ENCODE results near the gene SLC44A1.

The SLC44A1 gene

GRCh38 chr9:105307591-105308130 lies 63.2 kb downstream of the SLC44A1 start:
- no peak for DNase-seq

- DNase-seq: no peak
Observed at GRCh38 chr9:105308461-105309341, 64.2 kb downstream of the SLC44A1 start.

GRCh38 chr9:105309531-105309931 lies 65.1 kb downstream of the SLC44A1 start:
- DNase-seq: peak; percentile 77

GRCh38 chr9:105311306-105311705 lies 66.9 kb downstream of the SLC44A1 start:
- DNase-seq: no peak

- no peak for DNase-seq
Observed at GRCh38 chr9:105313238-105313637, 68.8 kb downstream of the SLC44A1 start.

GRCh38 chr9:105316703-105317102 lies 72.3 kb downstream of the SLC44A1 start:
- DNase-seq: no peak

- no peak for DNase-seq
Observed at GRCh38 chr9:105318729-105319191, 74.3 kb downstream of the SLC44A1 start.

GRCh38 chr9:105319202-105319813 lies 74.9 kb downstream of the SLC44A1 start:
- DNase-seq: no peak

GRCh38 chr9:105320568-105320967 lies 76.1 kb downstream of the SLC44A1 start:
- DNase-seq: no peak

GRCh38 chr9:105328296-105328695 lies 83.8 kb downstream of the SLC44A1 start:
- DNase-seq: no peak

- no peak for DNase-seq
Observed at GRCh38 chr9:105328872-105329718, 84.6 kb downstream of the SLC44A1 start.

- no peak for DNase-seq
Observed at GRCh38 chr9:105329719-105330062, 85.2 kb downstream of the SLC44A1 start.

GRCh38 chr9:105330201-105330600 lies 85.8 kb downstream of the SLC44A1 start:
- no peak for DNase-seq

- DNase-seq: no peak
Observed at GRCh38 chr9:105330755-105331154, 86.3 kb downstream of the SLC44A1 start.

- no peak for DNase-seq
Observed at GRCh38 chr9:105331160-105331559, 86.7 kb downstream of the SLC44A1 start.

- no peak for DNase-seq
Observed at GRCh38 chr9:105331755-105332154, 87.3 kb downstream of the SLC44A1 start.

- DNase-seq: no peak
Observed at GRCh38 chr9:105332471-105332870, 88.0 kb downstream of the SLC44A1 start.

GRCh38 chr9:105333076-105333475 lies 88.6 kb downstream of the SLC44A1 start:
- DNase-seq: no peak

GRCh38 chr9:105333811-105334210 lies 89.4 kb downstream of the SLC44A1 start:
- DNase-seq: no peak

GRCh38 chr9:105338308-105338707 lies 93.9 kb downstream of the SLC44A1 start:
- no peak for DNase-seq

- DNase-seq: no peak
Observed at GRCh38 chr9:105339849-105340248, 95.4 kb downstream of the SLC44A1 start.

- no peak for DNase-seq
Observed at GRCh38 chr9:105341434-105342146, 97.1 kb downstream of the SLC44A1 start.

GRCh38 chr9:105342147-105342505 lies 97.7 kb downstream of the SLC44A1 start:
- DNase-seq: no peak

All from midbrain (tissue), 1 donor.